MCF 10A (cell line): ENCODE measurements around the gene OR5D18. TPM values are rescaled to one million over a fixed set of nuclear protein-coding genes. Genes with fewer than 3 reads are reported as not detected.

Source experiments
- BruUV-seq: library from RNA; stranded (reverse); fragments of 400-500 nt; replicated peaks from 2 replicates; lab custom pipeline; 2021; lab: Mats Ljungman, UMichigan
- CTCF ChIA-PET: fragments of 300-600 bp; sonication (Branson Sonifier 250); formaldehyde crosslinking; extraction: SDS; loops from one replicate; lab custom pipeline; 2021; ENCODE audit warnings: antibody characterized with exemption, inconsistent platforms; lab: Yijun Ruan, JAX
- POLR2A ChIA-PET: fragments of 300-600, 350-650 bp; sonication (Branson Sonifier 250); formaldehyde crosslinking; extraction: SDS; loops from one replicate; lab custom pipeline; 2020; ENCODE audit warnings: antibody characterized with exemption, inconsistent platforms; lab: Yijun Ruan, JAX
- DNase-seq: peaks from one replicate; pipeline ENCODE4 v3.0.0-alpha.2; 2018; ENCODE audit not compliant: unreplicated experiment
- H3K27ac Mint-ChIP-seq: one replicate; pipeline ENCODE4 v1.8.0; 2022; ENCODE audit warnings: mild to moderate bottlenecking, low read depth, mixed read lengths; ENCODE audit not compliant: unreplicated experiment
- H3K27me3 Mint-ChIP-seq: one replicate; pipeline ENCODE4 v1.8.0; 2022; ENCODE audit warnings: mixed read lengths; ENCODE audit not compliant: insufficient read depth, unreplicated experiment
- H3K36me3 Mint-ChIP-seq: one replicate; pipeline ENCODE4 v1.8.0; 2022; ENCODE audit warnings: mild to moderate bottlenecking, moderate library complexity, mixed read lengths; ENCODE audit not compliant: insufficient read depth, unreplicated experiment
- H3K4me1 Mint-ChIP-seq: one replicate; pipeline ENCODE4 v1.8.0; 2022; ENCODE audit warnings: mixed read lengths; ENCODE audit not compliant: insufficient read depth, unreplicated experiment
- H3K4me3 Mint-ChIP-seq: one replicate; pipeline ENCODE4 v1.8.0; 2022; ENCODE audit warnings: mild to moderate bottlenecking, moderate library complexity, mixed read lengths; ENCODE audit not compliant: unreplicated experiment
- H3K9me3 Mint-ChIP-seq: one replicate; pipeline ENCODE4 v1.8.0; 2022; ENCODE audit warnings: mixed read lengths; ENCODE audit not compliant: unreplicated experiment
- CTCF ChIP-seq: fragments of 200-600 bp; IDR thresholded peaks from one replicate; pipeline ENCODE4 v1.8.0; 2022; ENCODE audit warnings: antibody characterized with exemption, mild to moderate bottlenecking; ENCODE audit not compliant: unreplicated experiment
- intact Hi-C: fragments of 100-400 bp; cut with micrococcal nuclease; formaldehyde crosslinking; loops from 2 replicates; pipeline ENCODE4 v1.14.1; 2022
- total RNA-seq: library from RNA; stranded (reverse); gene quantifications from 2 replicates; pipeline ENCODE4 v1.2.3, GENCODE V29; 2022

The OR5D18 gene
- total RNA-seq, 1 experiment from 2014 or later: not detected

- Mint-ChIP-seq H3K36me3 (no peaks in the 10 kb centered on the region), H3K27ac (no peak within 1 kb of the TSS), H3K27me3 (no peaks in the 10 kb centered on the region), H3K4me3 (no peak within 1 kb of the TSS), H3K9me3 (peaks cover 24% of the 10 kb centered on the region), H3K4me1 (no peaks in the 10 kb centered on the region)
- no peak for TF ChIP-seq CTCF
- no TSS peak for BruUV-seq
- no peak for DNase-seq
- intact Hi-C loops: no loop called here
- CTCF ChIA-PET: no interaction called here
- POLR2A ChIA-PET: no interaction called here
These were observed 19.0 kb downstream of the OR5D18 start, which contains the start of gene OR5D16 for GRCh38 chr11:55838452-55838851. OR5D16 (plus strand) TSS chr11:55838752; CDS start chr11:55838752, 0 bp downstream.

- peaks cover 28% of the 10 kb centered on the region for H3K9me3 Mint-ChIP-seq
- no peak for TF ChIP-seq CTCF
- H3K27me3 Mint-ChIP-seq: no peaks in the 10 kb centered on the region
- intact Hi-C loops: no loop called here
- POLR2A ChIA-PET: interaction anchor here (0.7 kb wide), 1 partner anchor 480 kb away, joined by 4 read pairs; no protein-coding TSS in a partner anchor
- CTCF ChIA-PET: no interaction called here
- BruUV-seq: no TSS peak
- H3K4me1 Mint-ChIP-seq: no peaks in the 10 kb centered on the region
- H3K4me3 Mint-ChIP-seq: no peak overlapping the region
- H3K27ac Mint-ChIP-seq: no peak overlapping the region
- no peaks in the 10 kb centered on the region for H3K36me3 Mint-ChIP-seq
- DNase-seq: no peak
These were observed 28.0 kb downstream of the OR5D18 start for GRCh38 chr11:55847453-55847852.

GRCh38 chr11:55849037-55849436 is 29.6 kb downstream of the OR5D18 start:
- POLR2A ChIA-PET: no interaction called here
- no TSS peak for BruUV-seq
- CTCF ChIA-PET: no interaction called here
- no peak for TF ChIP-seq CTCF
- Mint-ChIP-seq H3K27me3 (no peaks in the 10 kb centered on the region), H3K9me3 (peaks cover 43% of the 10 kb centered on the region), H3K4me1 (no peaks in the 10 kb centered on the region), H3K27ac (no peak overlapping the region), H3K36me3 (no peaks in the 10 kb centered on the region), H3K4me3 (no peak overlapping the region)
- intact Hi-C loops: no loop called here
- no peak for DNase-seq

GRCh38 chr11:55852141-55852540 is 32.7 kb downstream of the OR5D18 start:
- intact Hi-C loops: no loop called here
- no peak overlapping the region for H3K4me3 Mint-ChIP-seq
- BruUV-seq: no TSS peak
- no peaks in the 10 kb centered on the region for H3K36me3 Mint-ChIP-seq
- peaks cover 44% of the 10 kb centered on the region for H3K9me3 Mint-ChIP-seq
- no peak for DNase-seq
- H3K4me1 Mint-ChIP-seq: no peaks in the 10 kb centered on the region
- ChIA-PET POLR2A (no interaction called here), CTCF (interaction anchor here (0.6 kb wide), 1 partner anchor 14 kb away, joined by 3 read pairs; no protein-coding TSS in a partner anchor)
- H3K27ac Mint-ChIP-seq: no peak overlapping the region
- H3K27me3 Mint-ChIP-seq: no peaks in the 10 kb centered on the region
- no peak for TF ChIP-seq CTCF
